ENCODE data around the gene RASA3.

The RASA3 gene

DNA sequence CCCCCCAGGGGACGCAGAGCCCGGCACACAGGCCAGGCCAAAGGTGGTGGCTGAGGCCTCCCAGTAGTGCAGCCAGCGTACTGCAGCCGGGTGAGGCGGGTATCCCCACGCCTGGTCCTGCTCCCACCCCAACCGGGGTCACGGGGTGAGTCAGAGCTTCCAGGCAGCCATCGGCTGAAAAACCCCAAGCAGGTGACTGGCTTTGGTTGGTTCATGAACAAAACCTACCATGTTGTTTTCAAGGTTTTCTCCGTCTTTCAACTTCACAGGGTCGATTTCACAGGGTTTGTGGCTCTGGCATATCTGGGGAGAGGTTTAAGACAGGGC, 116.5 kb downstream of the RASA3 start:
- H3K36me3 ChIP-seq (ENCODE audit: insufficient read depth, low read length) = peaks cover 6% of the 10 kb centered on the region; the same call in 1 of the 2 replicates

DNA sequence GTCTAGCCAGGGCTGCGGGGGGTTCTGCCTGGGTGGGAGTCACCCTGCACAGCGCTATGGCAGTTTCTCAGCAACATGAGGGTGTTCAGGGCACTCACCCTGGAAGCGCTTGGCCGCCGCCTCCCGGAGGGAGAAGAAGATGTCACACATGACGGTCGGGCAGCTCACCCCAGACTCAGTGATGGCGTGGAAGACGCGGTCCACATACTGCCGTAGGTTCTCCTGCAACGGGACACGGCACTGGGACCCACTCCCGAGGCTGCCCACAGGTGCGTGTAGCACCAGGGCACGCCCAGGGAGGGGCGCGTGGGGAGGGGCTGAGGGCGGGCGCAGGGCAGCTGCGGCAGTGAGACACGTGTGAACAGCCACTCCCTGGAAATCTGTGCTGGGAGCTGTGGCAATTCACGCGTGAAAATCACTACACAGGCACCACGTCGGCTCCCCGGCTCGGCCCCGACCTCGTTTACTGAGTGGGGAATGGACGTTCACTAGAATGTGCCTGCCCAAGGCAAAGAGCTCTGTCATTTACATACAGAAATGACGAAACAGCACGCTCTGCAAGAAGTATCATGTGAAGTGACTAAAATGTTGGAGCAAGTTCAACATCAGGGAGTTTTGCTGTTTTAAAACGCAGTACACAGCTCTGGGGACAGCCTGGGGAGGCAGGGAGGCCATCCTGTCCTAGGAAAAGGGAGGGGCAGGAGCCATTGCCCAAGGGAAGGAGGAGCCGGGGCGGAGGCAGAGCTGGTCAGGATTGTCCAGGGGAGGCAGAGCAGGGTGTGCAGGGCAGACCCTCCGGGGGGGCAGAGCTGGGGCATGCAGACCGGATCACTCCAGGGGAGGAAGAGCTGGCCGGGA, 117.1 kb downstream of the RASA3 start:
- peaks cover 4% of the 10 kb centered on the region; the same call in 1 of the 2 replicates for H3K36me3 ChIP-seq (ENCODE audit: insufficient read depth, low read length)
- no peak overlapping the region for H3K9ac ChIP-seq (ENCODE audit: low read depth, low read length)
- no peaks in the 10 kb centered on the region for H3K4me1 ChIP-seq (ENCODE audit: insufficient read depth, low read length)
- H3K9me3 ChIP-seq (ENCODE audit: control insufficient read depth, insufficient read depth, low read length) = no peaks in the 10 kb centered on the region

More for the DNA sequence above, 116.5 kb downstream of the RASA3 start:
- H3K9me3 ChIP-seq (ENCODE audit: control insufficient read depth, insufficient read depth, low read length) = no peaks in the 10 kb centered on the region
- H3K4me1 ChIP-seq (ENCODE audit: insufficient read depth, low read length) = no peaks in the 10 kb centered on the region
- H3K9ac ChIP-seq (ENCODE audit: low read depth, low read length) = no peak overlapping the region

DNA sequence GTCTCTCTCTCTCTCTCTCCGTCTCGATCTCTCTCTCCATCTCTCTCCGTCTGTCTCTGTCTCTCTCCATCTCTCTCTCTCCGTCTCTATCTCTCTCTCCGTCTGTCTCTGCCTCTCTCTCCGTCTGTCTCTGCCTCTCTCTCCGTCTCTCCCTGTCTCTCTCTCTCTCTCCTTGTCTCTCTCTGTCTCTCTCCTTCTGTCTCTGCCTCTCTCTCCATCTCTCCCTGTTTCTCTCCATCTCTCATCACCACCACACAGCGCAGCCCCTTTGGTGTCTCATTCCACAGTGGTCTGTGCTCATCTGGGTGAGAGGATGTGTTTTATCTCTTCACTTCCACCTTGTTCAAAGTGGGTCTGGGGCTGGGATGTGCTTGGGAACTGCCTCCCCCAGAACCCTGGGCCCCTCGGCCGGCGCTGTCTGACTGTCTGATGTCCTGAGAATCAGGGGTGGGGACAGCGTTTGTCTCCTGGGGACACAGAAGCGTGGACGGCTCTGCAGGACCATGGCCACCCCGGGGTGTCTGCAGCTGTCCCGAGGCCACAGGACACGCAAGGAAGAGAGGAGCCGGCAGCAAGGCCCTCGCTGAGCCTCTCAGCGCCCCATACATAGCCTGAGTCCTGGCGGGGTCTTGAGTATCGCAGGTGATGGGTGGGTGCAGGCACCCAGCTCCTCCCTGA, 118.3 kb downstream of the RASA3 start:
- H3K9me3 ChIP-seq (ENCODE audit: control insufficient read depth, insufficient read depth, low read length) = no peaks in the 10 kb centered on the region
- H3K4me1 ChIP-seq (ENCODE audit: insufficient read depth, low read length) = no peaks in the 10 kb centered on the region
- H3K36me3 ChIP-seq (ENCODE audit: insufficient read depth, low read length) = peaks cover 4% of the 10 kb centered on the region; the same call in 1 of the 2 replicates
- no peak overlapping the region for H3K9ac ChIP-seq (ENCODE audit: low read depth, low read length)

DNA sequence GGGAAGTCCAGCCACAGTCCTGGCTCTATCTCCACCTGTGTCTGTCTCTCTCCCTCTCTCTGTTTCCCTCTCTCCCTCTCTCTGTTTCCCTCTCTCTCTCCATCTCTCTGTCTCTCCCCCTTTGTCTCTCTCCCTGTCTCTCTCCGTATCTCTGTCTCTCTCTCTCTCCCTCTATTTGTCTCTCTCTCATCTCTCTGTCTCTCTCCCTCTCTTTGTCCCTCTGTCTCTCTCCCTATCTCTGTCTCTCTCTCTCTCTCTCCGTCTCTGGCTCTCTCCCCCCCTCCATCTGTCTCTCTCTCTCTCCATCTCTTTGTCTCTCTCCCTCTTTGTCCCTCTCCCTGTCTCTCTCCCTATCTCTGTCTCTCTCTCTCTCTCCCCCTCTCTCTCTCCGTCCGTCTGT, 119.1 kb downstream of the RASA3 start:
- H3K9me3 ChIP-seq (ENCODE audit: control insufficient read depth, insufficient read depth, low read length) = no peaks in the 10 kb centered on the region
- H3K4me1 ChIP-seq (ENCODE audit: insufficient read depth, low read length) = no peaks in the 10 kb centered on the region
- no peak overlapping the region for H3K9ac ChIP-seq (ENCODE audit: low read depth, low read length)
- peaks cover 4% of the 10 kb centered on the region; the same call in 1 of the 2 replicates for H3K36me3 ChIP-seq (ENCODE audit: insufficient read depth, low read length)

DNA sequence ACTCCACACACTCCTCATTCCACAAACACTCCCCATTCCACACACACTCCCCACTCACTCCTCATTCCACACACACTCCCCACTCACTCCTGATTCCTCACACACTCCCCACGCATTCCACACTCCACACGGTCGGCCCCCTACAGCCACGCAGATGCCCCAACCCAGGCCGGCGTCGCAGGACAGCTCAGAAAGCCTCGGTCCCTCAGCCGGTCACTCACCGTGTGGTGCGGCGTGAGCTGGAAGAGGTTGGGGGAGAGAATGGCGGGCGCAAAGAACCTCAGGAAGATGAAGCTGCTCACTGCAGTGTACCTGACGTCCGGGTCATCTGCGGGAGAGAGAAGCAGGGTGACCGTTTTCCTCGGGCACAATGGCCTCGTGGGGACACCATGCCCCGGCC, 119.5 kb downstream of the RASA3 start:
- H3K9ac ChIP-seq (ENCODE audit: low read depth, low read length) = no peak overlapping the region
- no peaks in the 10 kb centered on the region for H3K9me3 ChIP-seq (ENCODE audit: control insufficient read depth, insufficient read depth, low read length)
- no peaks in the 10 kb centered on the region for H3K4me1 ChIP-seq (ENCODE audit: insufficient read depth, low read length)
- peaks cover 4% of the 10 kb centered on the region; the same call in 1 of the 2 replicates for H3K36me3 ChIP-seq (ENCODE audit: insufficient read depth, low read length)

DNA sequence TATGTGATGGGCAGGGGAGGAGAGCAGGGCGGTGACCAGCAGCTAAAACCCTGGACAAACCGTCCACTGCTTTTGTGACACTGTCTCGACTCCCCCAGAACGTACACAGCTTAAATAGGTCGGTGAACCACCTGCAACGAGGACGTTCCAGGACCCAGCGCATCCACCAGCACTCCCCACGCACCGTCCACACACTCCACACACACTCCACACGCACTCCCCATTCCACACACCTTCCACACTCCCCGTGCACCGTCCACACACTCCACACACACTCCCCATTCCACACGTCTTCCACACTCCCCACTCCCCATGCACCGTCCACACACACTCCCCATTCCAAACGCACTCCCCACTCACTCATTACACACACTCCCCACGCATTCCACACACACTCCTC, 120.3 kb downstream of the RASA3 start:
- H3K4me1 ChIP-seq (ENCODE audit: insufficient read depth, low read length) = no peaks in the 10 kb centered on the region
- H3K36me3 ChIP-seq (ENCODE audit: insufficient read depth, low read length) = peaks cover 4% of the 10 kb centered on the region; the same call in 1 of the 2 replicates
- no peaks in the 10 kb centered on the region for H3K9me3 ChIP-seq (ENCODE audit: control insufficient read depth, insufficient read depth, low read length)
- no peak overlapping the region for H3K9ac ChIP-seq (ENCODE audit: low read depth, low read length)

DNA sequence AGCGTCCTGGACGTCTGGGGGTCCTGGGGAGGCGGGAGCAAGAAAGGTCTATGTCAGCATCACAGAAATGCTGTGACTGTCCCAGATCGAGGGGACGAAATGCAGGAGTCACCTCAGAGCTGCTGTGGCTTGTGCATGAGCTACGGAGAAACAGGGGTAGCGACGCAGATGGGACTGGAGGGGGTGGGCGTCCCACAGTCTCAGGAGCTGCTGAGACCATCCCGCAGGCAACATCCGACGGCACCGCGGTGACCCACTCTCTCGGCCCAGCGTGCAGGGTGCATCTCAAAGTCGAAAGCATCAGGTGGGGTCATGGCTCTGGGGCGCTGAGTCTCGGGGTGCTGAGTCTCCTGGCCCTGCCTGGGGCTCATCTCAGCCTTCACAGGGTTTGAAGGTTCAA, 121.2 kb downstream of the RASA3 start:
- H3K9ac ChIP-seq (ENCODE audit: low read depth, low read length) = no peak overlapping the region
- H3K9me3 ChIP-seq (ENCODE audit: control insufficient read depth, insufficient read depth, low read length) = no peaks in the 10 kb centered on the region
- no peaks in the 10 kb centered on the region for H3K4me1 ChIP-seq (ENCODE audit: insufficient read depth, low read length)
- peaks cover 4% of the 10 kb centered on the region; the same call in 1 of the 2 replicates for H3K36me3 ChIP-seq (ENCODE audit: insufficient read depth, low read length)

DNA sequence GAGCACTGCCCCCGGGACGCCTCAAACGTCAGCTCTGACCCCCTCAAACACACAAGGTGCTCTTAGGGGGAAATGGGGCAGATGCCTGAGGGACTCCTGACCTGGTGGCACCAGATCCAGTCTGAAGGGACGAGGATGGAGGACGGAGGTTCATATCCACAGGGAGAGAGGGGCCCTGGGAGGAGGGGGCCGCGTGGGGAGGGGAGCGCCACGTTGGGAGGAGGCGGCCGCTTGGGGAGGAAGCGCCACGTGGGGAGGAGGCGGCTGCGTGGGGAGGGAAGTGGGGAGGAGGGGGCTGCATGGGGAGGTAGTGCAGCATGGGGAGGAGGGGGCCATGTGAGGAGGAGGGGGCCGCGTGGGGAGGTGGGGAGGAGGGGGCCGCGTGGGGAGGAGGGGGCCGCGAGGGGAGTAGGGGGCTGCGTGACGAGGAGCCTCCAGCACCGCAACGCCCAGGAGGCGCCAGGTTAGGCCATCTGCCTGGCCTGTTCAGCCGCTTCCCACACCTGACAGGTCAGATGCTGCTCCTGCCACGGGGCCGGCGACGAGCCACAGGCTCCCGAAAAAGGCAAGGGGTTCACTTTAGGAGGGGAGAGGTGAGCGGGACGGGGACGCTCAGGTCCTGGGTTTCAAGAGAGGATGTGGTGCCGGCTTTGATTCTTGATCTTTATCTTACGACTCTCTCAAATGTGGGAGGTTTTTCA, 121.9 kb downstream of the RASA3 start:
- Histone ChIP-seq H3K9me3 (ENCODE audit: control insufficient read depth, insufficient read depth, low read length) (no peaks in the 10 kb centered on the region), H3K4me1 (ENCODE audit: insufficient read depth, low read length) (no peaks in the 10 kb centered on the region), H3K36me3 (ENCODE audit: insufficient read depth, low read length) (peaks cover 4% of the 10 kb centered on the region; the same call in 1 of the 2 replicates), H3K9ac (ENCODE audit: low read depth, low read length) (no peak overlapping the region)

DNA sequence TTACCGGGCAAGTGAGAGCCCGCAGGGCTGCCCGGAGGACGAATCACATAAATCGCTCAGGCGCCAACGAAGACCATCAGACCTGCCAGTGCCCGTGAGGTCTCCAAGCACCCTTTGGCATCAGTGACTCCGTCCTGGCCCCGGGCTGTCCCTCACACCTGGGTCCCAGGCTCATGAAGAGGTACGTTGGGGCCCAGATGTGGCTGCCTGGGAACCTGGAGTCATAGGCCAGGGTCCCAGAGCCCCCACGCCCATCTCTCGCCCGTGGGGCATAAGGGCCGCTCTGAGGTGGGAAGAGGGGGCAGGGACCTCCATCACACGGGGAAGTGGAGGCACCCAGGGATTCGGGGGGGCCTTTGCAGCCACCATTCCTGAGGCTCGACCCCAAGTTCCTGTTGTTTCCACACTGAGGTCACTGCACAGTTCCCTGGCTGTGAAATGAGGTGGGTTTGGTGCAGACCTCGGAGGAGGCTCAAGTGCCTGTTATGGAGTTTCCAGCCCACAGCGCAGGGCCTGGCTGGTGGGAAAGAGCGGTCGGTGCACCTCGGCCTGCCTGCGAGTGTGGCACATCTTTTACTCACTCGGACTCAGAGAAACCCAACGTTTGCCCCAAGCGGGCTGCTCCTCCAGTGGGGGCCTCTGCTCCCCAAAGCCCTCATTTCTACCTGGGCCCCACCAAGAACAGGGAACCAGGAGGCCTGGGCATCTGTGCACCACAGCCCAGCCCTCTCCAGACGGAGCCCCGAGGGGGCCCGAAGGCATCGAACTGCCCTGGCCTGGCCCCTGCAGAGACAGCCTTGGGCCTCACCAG, 122.6 kb downstream of the RASA3 start:
- Histone ChIP-seq H3K9me3 (ENCODE audit: control insufficient read depth, insufficient read depth, low read length) (no peaks in the 10 kb centered on the region), H3K9ac (ENCODE audit: low read depth, low read length) (no peak overlapping the region), H3K4me1 (ENCODE audit: insufficient read depth, low read length) (no peaks in the 10 kb centered on the region), H3K36me3 (ENCODE audit: insufficient read depth, low read length) (no peaks in the 10 kb centered on the region; the same call in 1 of the 2 replicates)

DNA sequence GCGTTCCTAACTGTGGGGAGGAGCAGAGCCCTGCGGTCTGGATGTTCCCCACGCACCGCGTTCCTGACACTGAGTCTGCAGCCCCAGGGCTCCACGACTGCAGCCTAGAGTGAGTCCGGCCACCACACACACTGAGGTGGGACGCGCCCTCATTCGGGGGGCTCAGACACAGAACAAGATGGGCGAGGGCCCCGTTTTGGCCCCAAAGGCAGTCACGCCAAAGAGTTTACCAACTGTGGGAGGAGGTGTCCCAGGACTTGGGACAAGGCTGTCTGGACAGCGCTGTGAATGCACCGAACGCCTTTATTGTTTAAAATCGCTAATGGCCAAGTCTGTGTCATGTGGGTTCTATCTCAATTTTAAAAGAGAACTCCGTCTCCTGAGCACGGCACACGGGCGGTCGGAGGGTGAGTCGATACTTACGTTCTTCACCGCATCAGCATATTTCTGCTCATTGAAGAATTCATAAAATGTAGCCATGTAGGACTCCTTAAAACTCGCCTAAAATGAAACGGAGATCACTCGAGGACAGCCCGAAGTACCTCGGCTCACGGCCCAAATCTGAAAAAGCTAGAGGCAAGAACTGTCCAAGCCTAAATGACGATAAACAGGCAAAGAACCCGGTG, 123.3 kb downstream of the RASA3 start:
- Histone ChIP-seq H3K9ac (ENCODE audit: low read depth, low read length) (no peak overlapping the region), H3K36me3 (ENCODE audit: insufficient read depth, low read length) (no peaks in the 10 kb centered on the region; the same call in 1 of the 2 replicates), H3K9me3 (ENCODE audit: control insufficient read depth, insufficient read depth, low read length) (no peaks in the 10 kb centered on the region), H3K4me1 (ENCODE audit: insufficient read depth, low read length) (no peaks in the 10 kb centered on the region)

DNA sequence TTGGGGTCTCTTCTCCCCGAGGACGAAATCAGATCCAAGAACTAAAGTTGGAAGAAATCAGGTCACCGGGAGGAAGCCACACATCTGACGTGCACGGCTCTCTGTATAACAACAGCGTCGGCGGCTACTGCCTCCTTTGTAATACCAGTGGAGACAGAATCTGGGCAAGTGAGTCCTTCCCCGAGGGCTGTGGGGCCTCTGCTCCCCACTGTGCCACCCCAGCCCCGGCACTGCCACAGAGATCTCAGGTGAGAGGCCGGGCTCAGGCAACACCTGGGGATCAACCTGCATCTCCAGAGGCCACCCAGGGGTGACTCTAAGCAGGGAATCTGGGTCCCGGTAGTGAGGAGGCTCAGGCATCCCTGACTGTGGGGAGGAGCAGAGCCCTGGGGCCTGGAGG, 124.9 kb downstream of the RASA3 start:
- Histone ChIP-seq H3K9ac (ENCODE audit: low read depth, low read length) (no peak overlapping the region), H3K4me1 (ENCODE audit: insufficient read depth, low read length) (no peaks in the 10 kb centered on the region), H3K36me3 (ENCODE audit: insufficient read depth, low read length) (no peaks in the 10 kb centered on the region), H3K9me3 (ENCODE audit: control insufficient read depth, insufficient read depth, low read length) (no peaks in the 10 kb centered on the region)

DNA sequence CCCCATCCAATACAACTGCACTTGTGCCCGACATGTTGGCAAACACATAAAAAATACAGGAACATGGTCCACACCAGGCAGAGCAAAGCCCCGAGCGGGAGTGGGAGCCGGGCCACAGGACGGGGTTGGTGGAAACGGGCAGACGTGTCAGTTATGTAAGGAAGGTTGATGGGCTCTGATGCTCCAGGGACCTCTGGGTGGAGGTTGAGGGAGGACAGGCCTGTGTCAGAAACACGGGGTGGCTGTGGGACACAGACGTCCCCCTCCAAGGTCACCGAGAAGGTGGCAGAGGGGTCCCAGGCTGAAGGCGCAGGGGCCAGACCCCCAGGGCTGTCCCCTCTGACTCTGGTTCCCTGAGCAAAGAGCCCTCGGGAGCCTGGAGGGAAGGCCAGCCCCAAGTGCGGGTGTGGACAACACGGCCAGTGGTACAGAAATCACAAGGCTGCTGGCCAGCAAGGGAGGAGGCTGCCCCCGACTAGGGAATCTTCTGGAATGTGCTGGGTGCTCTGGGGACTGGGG, 127.2 kb downstream of the RASA3 start:
- Histone ChIP-seq H3K9me3 (ENCODE audit: control insufficient read depth, insufficient read depth, low read length) (no peaks in the 10 kb centered on the region), H3K36me3 (ENCODE audit: insufficient read depth, low read length) (no peaks in the 10 kb centered on the region), H3K4me1 (ENCODE audit: insufficient read depth, low read length) (no peaks in the 10 kb centered on the region), H3K9ac (ENCODE audit: low read depth, low read length) (no peak overlapping the region)

DNA sequence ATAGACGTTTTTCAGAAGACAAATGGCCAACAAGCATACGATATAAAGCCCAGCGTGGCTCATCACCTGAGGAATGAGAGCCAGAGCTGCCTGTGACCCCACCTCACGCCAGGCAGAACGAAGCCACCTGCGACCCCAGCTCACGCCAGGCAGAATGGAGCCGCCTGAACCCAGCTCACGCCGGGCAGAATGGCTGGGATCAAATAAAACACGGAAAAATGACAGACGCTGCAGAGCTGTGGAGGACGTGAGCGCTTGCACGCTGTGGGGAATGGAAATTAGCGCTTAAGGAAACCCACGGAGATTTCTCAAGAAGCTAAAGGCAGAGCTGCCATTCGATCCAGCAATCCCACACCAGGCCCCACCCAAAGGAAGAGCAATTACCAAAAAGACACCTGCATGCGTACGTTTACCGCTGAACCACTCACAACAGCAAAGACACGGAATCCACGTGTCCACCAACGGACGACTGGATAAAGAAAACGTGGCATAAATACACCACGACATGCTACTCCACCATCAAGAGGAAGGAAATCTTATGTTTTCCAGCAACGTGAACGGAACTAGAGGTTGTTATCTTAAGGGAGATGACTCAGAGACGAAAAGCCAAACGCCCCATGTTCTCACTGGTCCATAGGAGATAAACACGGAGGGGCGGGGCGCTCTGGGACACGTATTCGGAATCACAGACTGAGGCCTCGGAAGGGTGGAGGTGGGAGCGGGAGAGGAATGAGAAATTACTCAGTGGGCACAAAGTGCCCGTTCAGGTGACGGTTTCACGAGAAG, 127.8 kb downstream of the RASA3 start:
- Histone ChIP-seq H3K9ac (ENCODE audit: low read depth, low read length) (no peak overlapping the region), H3K4me1 (ENCODE audit: insufficient read depth, low read length) (no peaks in the 10 kb centered on the region), H3K9me3 (ENCODE audit: control insufficient read depth, insufficient read depth, low read length) (no peaks in the 10 kb centered on the region), H3K36me3 (ENCODE audit: insufficient read depth, low read length) (no peaks in the 10 kb centered on the region)
